Neural cell (in vitro differentiated cells): ENCODE measurements around the gene ARID3B.

ENCODE experiments used
- EP300 ChIP-seq: fragments of 450-650 bp; conservative IDR thresholded peaks from 2 replicates; pipeline ENCODE4 v1.6.1; 2014; ENCODE audit warnings: antibody characterized with exemption, mild to moderate bottlenecking, moderate library complexity; ENCODE audit not compliant: poor library complexity, severe bottlenecking
- POLR2AphosphoS5 ChIP-seq: IDR thresholded peaks from 2 replicates; pipeline ENCODE4 v1.6.1; 2012
- SMC3 ChIP-seq: fragments of 450-650 bp; conservative IDR thresholded peaks from 2 replicates; pipeline ENCODE4 v1.6.1; 2014; ENCODE audit warnings: antibody characterized with exemption, mild to moderate bottlenecking, moderate library complexity; ENCODE audit not compliant: poor library complexity
- TF ChIP-seq, protein P1 (sequence below): fragments of 450-650 bp; IDR thresholded peaks from 2 replicates; pipeline ENCODE4 v1.5.1; 2014; ENCODE audit warnings: antibody characterized with exemption, mild to moderate bottlenecking, moderate library complexity; ENCODE audit not compliant: poor library complexity, severe bottlenecking
- TF ChIP-seq, protein P2 (sequence below): IDR thresholded peaks from 2 replicates; pipeline ENCODE4 v1.6.1; 2012; ENCODE audit warnings: borderline replicate concordance

DNA sequence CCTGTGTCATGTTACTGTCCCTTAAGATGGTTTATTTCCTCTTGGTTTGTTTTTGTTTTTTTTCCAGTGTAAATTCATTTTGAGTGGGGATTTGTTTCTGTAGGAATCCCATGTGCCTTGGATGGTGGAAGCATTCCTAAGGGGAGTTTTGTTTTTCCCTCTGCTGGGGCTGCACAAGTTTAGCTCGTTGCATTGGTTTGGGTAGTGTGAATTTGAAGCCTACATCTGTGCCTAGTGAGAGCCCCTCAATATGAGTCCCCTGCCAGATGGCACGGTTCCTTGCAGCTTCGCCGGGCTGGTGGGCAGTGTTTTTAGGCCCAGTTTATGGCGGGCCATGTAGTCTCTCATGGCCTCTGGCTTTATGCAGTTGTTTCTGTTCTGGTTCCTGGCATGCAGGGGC, 17.7 kb downstream of the ARID3B start:
- TF ChIP-seq, protein P1, sequence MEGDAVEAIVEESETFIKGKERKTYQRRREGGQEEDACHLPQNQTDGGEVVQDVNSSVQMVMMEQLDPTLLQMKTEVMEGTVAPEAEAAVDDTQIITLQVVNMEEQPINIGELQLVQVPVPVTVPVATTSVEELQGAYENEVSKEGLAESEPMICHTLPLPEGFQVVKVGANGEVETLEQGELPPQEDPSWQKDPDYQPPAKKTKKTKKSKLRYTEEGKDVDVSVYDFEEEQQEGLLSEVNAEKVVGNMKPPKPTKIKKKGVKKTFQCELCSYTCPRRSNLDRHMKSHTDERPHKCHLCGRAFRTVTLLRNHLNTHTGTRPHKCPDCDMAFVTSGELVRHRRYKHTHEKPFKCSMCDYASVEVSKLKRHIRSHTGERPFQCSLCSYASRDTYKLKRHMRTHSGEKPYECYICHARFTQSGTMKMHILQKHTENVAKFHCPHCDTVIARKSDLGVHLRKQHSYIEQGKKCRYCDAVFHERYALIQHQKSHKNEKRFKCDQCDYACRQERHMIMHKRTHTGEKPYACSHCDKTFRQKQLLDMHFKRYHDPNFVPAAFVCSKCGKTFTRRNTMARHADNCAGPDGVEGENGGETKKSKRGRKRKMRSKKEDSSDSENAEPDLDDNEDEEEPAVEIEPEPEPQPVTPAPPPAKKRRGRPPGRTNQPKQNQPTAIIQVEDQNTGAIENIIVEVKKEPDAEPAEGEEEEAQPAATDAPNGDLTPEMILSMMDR: no peak
- TF ChIP-seq EP300 (no peak), POLR2AphosphoS5 (no peak), SMC3 (no peak)
- TF ChIP-seq, protein P2, sequence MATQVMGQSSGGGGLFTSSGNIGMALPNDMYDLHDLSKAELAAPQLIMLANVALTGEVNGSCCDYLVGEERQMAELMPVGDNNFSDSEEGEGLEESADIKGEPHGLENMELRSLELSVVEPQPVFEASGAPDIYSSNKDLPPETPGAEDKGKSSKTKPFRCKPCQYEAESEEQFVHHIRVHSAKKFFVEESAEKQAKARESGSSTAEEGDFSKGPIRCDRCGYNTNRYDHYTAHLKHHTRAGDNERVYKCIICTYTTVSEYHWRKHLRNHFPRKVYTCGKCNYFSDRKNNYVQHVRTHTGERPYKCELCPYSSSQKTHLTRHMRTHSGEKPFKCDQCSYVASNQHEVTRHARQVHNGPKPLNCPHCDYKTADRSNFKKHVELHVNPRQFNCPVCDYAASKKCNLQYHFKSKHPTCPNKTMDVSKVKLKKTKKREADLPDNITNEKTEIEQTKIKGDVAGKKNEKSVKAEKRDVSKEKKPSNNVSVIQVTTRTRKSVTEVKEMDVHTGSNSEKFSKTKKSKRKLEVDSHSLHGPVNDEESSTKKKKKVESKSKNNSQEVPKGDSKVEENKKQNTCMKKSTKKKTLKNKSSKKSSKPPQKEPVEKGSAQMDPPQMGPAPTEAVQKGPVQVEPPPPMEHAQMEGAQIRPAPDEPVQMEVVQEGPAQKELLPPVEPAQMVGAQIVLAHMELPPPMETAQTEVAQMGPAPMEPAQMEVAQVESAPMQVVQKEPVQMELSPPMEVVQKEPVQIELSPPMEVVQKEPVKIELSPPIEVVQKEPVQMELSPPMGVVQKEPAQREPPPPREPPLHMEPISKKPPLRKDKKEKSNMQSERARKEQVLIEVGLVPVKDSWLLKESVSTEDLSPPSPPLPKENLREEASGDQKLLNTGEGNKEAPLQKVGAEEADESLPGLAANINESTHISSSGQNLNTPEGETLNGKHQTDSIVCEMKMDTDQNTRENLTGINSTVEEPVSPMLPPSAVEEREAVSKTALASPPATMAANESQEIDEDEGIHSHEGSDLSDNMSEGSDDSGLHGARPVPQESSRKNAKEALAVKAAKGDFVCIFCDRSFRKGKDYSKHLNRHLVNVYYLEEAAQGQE: no peak
